Heart left ventricle (tissue), 13 donors: Measurements from ENCODE around the gene MYOM1.

Experiments
- POLR2A ChIP-seq, 2 donors: fragments of 450-650 bp; IDR thresholded peaks; one replicate each; pipeline ENCODE4 v1.6.1; 2017; ENCODE audit warnings: antibody characterized with exemption in 2 of 2, mild to moderate bottlenecking in 2 of 2, moderate library complexity in 2 of 2
- TF ChIP-seq, protein P1 (sequence below), 12 donors: fragments of 200-600 bp; sonication (generic) in 4 of 12; IDR thresholded peaks; one replicate each; pipeline versions ENCODE4 v1.5.0 to v1.8.0; 2018 to 2022; ENCODE audit warnings: antibody characterized with exemption in 12 of 12, mild to moderate bottlenecking in 5 of 12
- donor health status: ischemic (EF 13 %, LVEDD 7.1; RV severe dilation, severe dysfunction).
- donor health status: DM: no; HTN: yes; CAD: no.
- donor health status: DM: no; HTN: no; CAD: no.
- donor health status: ischemic (EF 25% LVEDD 6.9; RV normal size, moderate dysfunction).
- donor health status: ischemic (EF 25% LVEDD 5.7; RV mildly dilated, moderate dysfunction).
- donor health status: ischemic (EF 35%, LVEDD 5.7; RV mildly dilated, moderate dysfunction).
- donor health status: nonischemic (EF 11% LVEDD 7.7; RV severe dilation, severe dysfunction).
- donor health status: DM: yes; HTN: yes; CAD: no.
- donor health status: PGD.
- donor health status: ischemic (EF 29% LVEDD 5.4; RV normal size, mild dysfunction).
- donor health status: nonischemic (EF 23%, LVEDD 6.1; RV moderate dilation, normal function).

DNA sequence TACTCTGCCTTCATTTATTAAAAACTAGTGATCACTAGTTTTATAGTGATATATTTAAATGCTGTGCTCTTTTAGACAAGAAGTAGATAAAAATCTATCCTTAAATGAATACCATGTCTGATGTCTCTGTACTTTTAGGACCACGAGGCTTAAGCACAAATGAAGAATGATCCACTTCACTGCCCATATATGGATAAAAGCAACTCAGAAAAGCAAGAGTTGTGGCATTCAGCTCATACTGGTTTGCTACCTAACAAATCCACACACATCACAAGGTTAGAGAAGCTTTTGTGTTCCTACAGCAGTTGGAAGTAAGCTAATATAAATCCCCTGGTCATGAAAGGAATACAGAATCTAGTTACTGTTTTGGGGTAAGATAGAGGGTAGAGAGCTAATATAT is 134.2 kb downstream of the MYOM1 start:
- TF ChIP-seq, protein P1, sequence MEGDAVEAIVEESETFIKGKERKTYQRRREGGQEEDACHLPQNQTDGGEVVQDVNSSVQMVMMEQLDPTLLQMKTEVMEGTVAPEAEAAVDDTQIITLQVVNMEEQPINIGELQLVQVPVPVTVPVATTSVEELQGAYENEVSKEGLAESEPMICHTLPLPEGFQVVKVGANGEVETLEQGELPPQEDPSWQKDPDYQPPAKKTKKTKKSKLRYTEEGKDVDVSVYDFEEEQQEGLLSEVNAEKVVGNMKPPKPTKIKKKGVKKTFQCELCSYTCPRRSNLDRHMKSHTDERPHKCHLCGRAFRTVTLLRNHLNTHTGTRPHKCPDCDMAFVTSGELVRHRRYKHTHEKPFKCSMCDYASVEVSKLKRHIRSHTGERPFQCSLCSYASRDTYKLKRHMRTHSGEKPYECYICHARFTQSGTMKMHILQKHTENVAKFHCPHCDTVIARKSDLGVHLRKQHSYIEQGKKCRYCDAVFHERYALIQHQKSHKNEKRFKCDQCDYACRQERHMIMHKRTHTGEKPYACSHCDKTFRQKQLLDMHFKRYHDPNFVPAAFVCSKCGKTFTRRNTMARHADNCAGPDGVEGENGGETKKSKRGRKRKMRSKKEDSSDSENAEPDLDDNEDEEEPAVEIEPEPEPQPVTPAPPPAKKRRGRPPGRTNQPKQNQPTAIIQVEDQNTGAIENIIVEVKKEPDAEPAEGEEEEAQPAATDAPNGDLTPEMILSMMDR (IDR thresholded peaks at IDR 0.05): no peak
- TF ChIP-seq POLR2A (IDR thresholded peaks at IDR 0.05): no peak
